Fibroblast of lung (primary cell): ENCODE measurements around the gene SPC24. TPM values are rescaled to one million over a fixed set of nuclear protein-coding genes. Genes with fewer than 3 reads are reported as not detected.
"Not testable (repeated sequence)": the region's sequence is repeated elsewhere in the genome, so short reads cannot be mapped to it uniquely, and the experiment has no call there.

Experiments
- DNase-seq, 2 donors: peaks; one replicate each; pipeline versions ENCODE4 v3.0.0 to v3.0.0-alpha.2; 2010; ENCODE audit warnings: low read depth in 2 of 2
- H2AFZ ChIP-seq: 2 replicates; pipeline ENCODE4 v1.5.1; 2012; ENCODE audit warnings: low read length, control low read depth, inconsistent platforms
- H3K27ac ChIP-seq: 2 replicates; pipeline ENCODE4 v1.5.1; 2011; ENCODE audit warnings: low read length, control low read depth; ENCODE audit not compliant: insufficient read depth
- H3K27me3 ChIP-seq: 2 replicates; pipeline ENCODE4 v1.5.1; 2011; ENCODE audit warnings: mild to moderate bottlenecking, low read length; ENCODE audit not compliant: control insufficient read depth, insufficient read depth
- H3K36me3 ChIP-seq: 2 replicates; pipeline ENCODE4 v1.5.1; 2011; ENCODE audit warnings: low read length; ENCODE audit not compliant: control insufficient read depth, insufficient read depth
- H3K4me1 ChIP-seq: 2 replicates; pipeline ENCODE4 v1.5.1; 2011; ENCODE audit warnings: low read length; ENCODE audit not compliant: control insufficient read depth, insufficient read depth; ENCODE audit errors: extremely low read depth
- H3K4me2 ChIP-seq: 2 replicates; pipeline ENCODE4 v1.5.1; 2011; ENCODE audit warnings: low read length, control low read depth; ENCODE audit not compliant: insufficient read depth; ENCODE audit errors: extremely low read depth
- H3K4me3 ChIP-seq, 4 experiments: fragments of 200-600 bp in 1 of 4; sonication (generic) in 1 of 4; replicated peaks in 1 of 4; 2 replicates each; pipeline ENCODE4 v1.5.1; 2011 to 2016; ENCODE audit warnings: low read length in 4 of 4, low read depth in 3 of 4, mild to moderate bottlenecking in 3 of 4, control low read depth in 2 of 4, inconsistent platforms in 1 of 4, mixed read lengths in 1 of 4; ENCODE audit not compliant: insufficient read depth in 1 of 4; ENCODE audit errors: control extremely low read depth in 1 of 4
- H3K79me2 ChIP-seq: 2 replicates; pipeline ENCODE4 v1.5.1; 2012; ENCODE audit warnings: mild to moderate bottlenecking, low read length, inconsistent platforms; ENCODE audit not compliant: control insufficient read depth, insufficient read depth
- H3K9ac ChIP-seq: 2 replicates; pipeline ENCODE4 v1.5.1; 2011; ENCODE audit warnings: mild to moderate bottlenecking, low read length, control low read depth; ENCODE audit not compliant: insufficient read depth
- H3K9me3 ChIP-seq: 2 replicates; pipeline ENCODE4 v1.5.1; 2012; ENCODE audit warnings: low read depth, low read length; ENCODE audit not compliant: control insufficient read depth, insufficient read depth
- H4K20me1 ChIP-seq: 2 replicates; pipeline ENCODE4 v1.5.1; 2011; ENCODE audit warnings: low read length; ENCODE audit not compliant: control insufficient read depth, insufficient read depth; ENCODE audit errors: extremely low read depth
- CTCF ChIP-seq, 2 donors: IDR thresholded peaks in 1 of 2; conservative IDR thresholded peaks in 1 of 2; 1 replicate in 1 of 2; 2 replicates in 1 of 2; pipeline ENCODE4 v1.5.1; 2011 to 2012; ENCODE audit warnings: low read length in 2 of 2, control low read depth in 1 of 2, inconsistent platforms in 1 of 2, low read depth in 1 of 2, mild to moderate bottlenecking in 1 of 2
- EZH2 ChIP-seq: IDR thresholded peaks from 2 replicates; pipeline ENCODE4 v1.5.1; 2012; ENCODE audit warnings: low read length, control low read depth, mild to moderate bottlenecking; ENCODE audit errors: missing control alignments
- polyA plus RNA-seq, 2 donors: library from polyadenylated mRNA; depleted of rRNA in 1 of 2; stranded (reverse) in 1 of 2; unstranded in 1 of 2; fragments of >200 nt; gene quantifications; 2 replicates each; pipeline ENCODE4 v1.2.1, GENCODE V29; 2011 to 2012; ENCODE audit warnings: missing spikeins in 1 of 2
- total RNA-seq: library from RNA; depleted of rRNA; stranded (reverse); fragments of >200 nt; gene quantifications from 2 replicates; pipeline ENCODE4 v1.2.1, GENCODE V29; 2014

Gene SPC24
- total and polyA plus RNA-seq, 2 donors (not counting 1 experiment from before 2014, with no cell fraction given): 8.1 to 32.0 TPM

- Histone ChIP-seq H3K36me3 (peaks cover 7% of the 10 kb centered on the region), H3K4me2 (peak overlapping the region; percentile 59), H3K27ac (peak overlapping the region; percentile 90), H3K4me3 (peak overlapping the region in 1 of 4 experiments; percentile 33), H4K20me1 (no peaks in the 10 kb centered on the region), H3K9ac (no peak overlapping the region), H3K9me3 (no peaks in the 10 kb centered on the region), H3K4me1 (peaks cover 39% of the 10 kb centered on the region), H3K27me3 (no peaks in the 10 kb centered on the region), H2AFZ (no peak overlapping the region), H3K79me2 (peaks cover 2% of the 10 kb centered on the region)
- DNase-seq: no peak
- TF ChIP-seq CTCF (conservative IDR thresholded peaks at IDR 0.05 in 1 of 2, IDR thresholded peaks at IDR 0.05 in 1 of 2; ENCODE audit: low read depth in 1 of 2, low read length in 2 of 2) (no peak), EZH2 (no peak)
Measured at GRCh38 chr19:11164296-11164695, 8.7 kb upstream of the SPC24 start.

- H3K4me3 ChIP-seq, H3K27ac ChIP-seq, H3K9ac ChIP-seq, H2AFZ ChIP-seq, H3K9me3 ChIP-seq, H3K4me2 ChIP-seq, DNase-seq, H3K79me2 ChIP-seq, H4K20me1 ChIP-seq, H3K36me3 ChIP-seq, H3K27me3 ChIP-seq: not testable (repeated sequence)
- peaks cover 15% of the 10 kb centered on the region for H3K4me1 ChIP-seq
Measured at GRCh38 chr19:11160440-11160768, 4.8 kb upstream of the SPC24 start.

GRCh38 chr19:11159598-11160439 is 4.2 kb upstream of the SPC24 start:
- no peaks in the 10 kb centered on the region for H3K9me3 ChIP-seq
- H3K36me3 ChIP-seq: peaks cover 2% of the 10 kb centered on the region
- no peaks in the 10 kb centered on the region for H4K20me1 ChIP-seq
- DNase-seq: peak; percentile 47 to 83
- no peak for TF ChIP-seq EZH2
- no peak for TF ChIP-seq CTCF (conservative IDR thresholded peaks at IDR 0.05 in 1 of 2, IDR thresholded peaks at IDR 0.05 in 1 of 2; ENCODE audit: low read depth in 1 of 2, low read length in 2 of 2)
- H3K4me1 ChIP-seq: peaks cover 13% of the 10 kb centered on the region
- H2AFZ ChIP-seq: no peak overlapping the region
- H3K79me2 ChIP-seq: peaks cover 7% of the 10 kb centered on the region
- H3K27ac ChIP-seq: peak overlapping the region; percentile 37
- H3K9ac ChIP-seq: no peak overlapping the region
- H3K4me3 ChIP-seq: no peak overlapping the region
- H3K4me2 ChIP-seq: no peak overlapping the region
- H3K27me3 ChIP-seq: no peaks in the 10 kb centered on the region
